Peyer's patch (tissue), 4 donors: ENCODE results near the gene IRF4. TPM values are rescaled to one million over a fixed set of nuclear protein-coding genes. Genes with fewer than 3 reads are reported as not detected.

Experiments used
- DNase-seq, 3 donors: peaks; one replicate each; pipeline ENCODE4 v3.0.0-alpha.2; 2017 to 2019
- H3K27ac ChIP-seq, 4 donors: fragments of 200-600 bp; sonication (generic); one replicate each; pipeline ENCODE4 v1.5.1; 2016 to 2019
- H3K27me3 ChIP-seq, 2 donors: fragments of 200-600 bp; sonication (generic); one replicate each; pipeline ENCODE4 v1.5.1; 2019
- H3K36me3 ChIP-seq, 3 donors: fragments of 200-600 bp; sonication (generic); one replicate each; pipeline ENCODE4 v1.5.1; 2016 to 2019
- H3K4me1 ChIP-seq, 4 donors: fragments of 200-600 bp; sonication (generic); one replicate each; pipeline ENCODE4 v1.5.1; 2016 to 2019
- H3K4me3 ChIP-seq, 4 donors: fragments of 200-600 bp; sonication (generic); 1 replicate in 3 of 4; 2 replicates in 1 of 4; pipeline ENCODE4 v1.5.1; 2016 to 2019; ENCODE audit warnings: mild to moderate bottlenecking in 1 of 4
- H3K9me3 ChIP-seq, 4 donors: fragments of 200-600 bp; sonication (generic); one replicate each; pipeline ENCODE4 v1.5.1; 2016 to 2019; ENCODE audit warnings: mild to moderate bottlenecking in 1 of 4
- POLR2A ChIP-seq, 2 donors: fragments of 450-650 bp; IDR thresholded peaks; one replicate each; pipeline ENCODE4 v1.5.1; 2017; ENCODE audit warnings: antibody characterized with exemption in 2 of 2, mild to moderate bottlenecking in 2 of 2, moderate library complexity in 2 of 2
- total RNA-seq, 4 donors: library from RNA; depleted of rRNA; stranded (reverse); fragments of >200 nt; gene quantifications; one replicate each; pipeline ENCODE4 v1.1.0, GENCODE V29; 2016
- TF ChIP-seq, protein P1 (sequence below), 6 experiments: fragments of 450-650 bp in 4 of 6; fragments of 200-600 bp in 2 of 6; sonication (generic) in 1 of 6; IDR thresholded peaks; one replicate each; pipeline ENCODE4 v1.5.1; 2017 to 2019; ENCODE audit warnings: antibody characterized with exemption in 6 of 6, mild to moderate bottlenecking in 3 of 6, moderate library complexity in 1 of 6

Gene IRF4
- total RNA-seq, 4 donors from 2014 or later = 0.47 to 57.8 (median 6.9) TPM

DNA sequence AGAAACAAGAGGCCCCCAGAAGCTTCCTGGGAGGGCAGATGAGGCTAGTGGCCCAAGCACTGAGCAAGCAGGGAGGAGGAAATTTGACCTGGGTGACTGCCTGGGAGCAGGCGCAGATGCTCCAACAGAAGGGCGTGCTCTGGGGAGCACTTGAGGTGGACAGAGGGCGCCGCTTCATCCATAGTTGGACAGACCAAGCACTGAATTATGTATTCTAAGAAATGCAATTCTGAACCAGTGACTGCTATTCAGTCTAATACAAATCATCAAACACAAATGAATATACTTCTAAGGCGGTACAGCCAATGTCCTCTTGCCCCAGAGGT, 28.7 kb upstream of the IRF4 start:
- H3K9me3 ChIP-seq = peaks cover 0 to 9% (median 0%) of the 10 kb centered on the region in 4 donors
- no peak overlapping the region for H3K4me3 ChIP-seq
- no peaks in the 10 kb centered on the region for H3K27me3 ChIP-seq
- H3K27ac ChIP-seq = no peak overlapping the region
- DNase-seq = no peak
- H3K4me1 ChIP-seq = no peaks in the 10 kb centered on the region
- TF ChIP-seq POLR2A (IDR thresholded peaks at IDR 0.05) = no peak
- TF ChIP-seq, protein P1, sequence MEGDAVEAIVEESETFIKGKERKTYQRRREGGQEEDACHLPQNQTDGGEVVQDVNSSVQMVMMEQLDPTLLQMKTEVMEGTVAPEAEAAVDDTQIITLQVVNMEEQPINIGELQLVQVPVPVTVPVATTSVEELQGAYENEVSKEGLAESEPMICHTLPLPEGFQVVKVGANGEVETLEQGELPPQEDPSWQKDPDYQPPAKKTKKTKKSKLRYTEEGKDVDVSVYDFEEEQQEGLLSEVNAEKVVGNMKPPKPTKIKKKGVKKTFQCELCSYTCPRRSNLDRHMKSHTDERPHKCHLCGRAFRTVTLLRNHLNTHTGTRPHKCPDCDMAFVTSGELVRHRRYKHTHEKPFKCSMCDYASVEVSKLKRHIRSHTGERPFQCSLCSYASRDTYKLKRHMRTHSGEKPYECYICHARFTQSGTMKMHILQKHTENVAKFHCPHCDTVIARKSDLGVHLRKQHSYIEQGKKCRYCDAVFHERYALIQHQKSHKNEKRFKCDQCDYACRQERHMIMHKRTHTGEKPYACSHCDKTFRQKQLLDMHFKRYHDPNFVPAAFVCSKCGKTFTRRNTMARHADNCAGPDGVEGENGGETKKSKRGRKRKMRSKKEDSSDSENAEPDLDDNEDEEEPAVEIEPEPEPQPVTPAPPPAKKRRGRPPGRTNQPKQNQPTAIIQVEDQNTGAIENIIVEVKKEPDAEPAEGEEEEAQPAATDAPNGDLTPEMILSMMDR (IDR thresholded peaks at IDR 0.05) = no peak
- H3K36me3 ChIP-seq = no peaks in the 10 kb centered on the region

DNA sequence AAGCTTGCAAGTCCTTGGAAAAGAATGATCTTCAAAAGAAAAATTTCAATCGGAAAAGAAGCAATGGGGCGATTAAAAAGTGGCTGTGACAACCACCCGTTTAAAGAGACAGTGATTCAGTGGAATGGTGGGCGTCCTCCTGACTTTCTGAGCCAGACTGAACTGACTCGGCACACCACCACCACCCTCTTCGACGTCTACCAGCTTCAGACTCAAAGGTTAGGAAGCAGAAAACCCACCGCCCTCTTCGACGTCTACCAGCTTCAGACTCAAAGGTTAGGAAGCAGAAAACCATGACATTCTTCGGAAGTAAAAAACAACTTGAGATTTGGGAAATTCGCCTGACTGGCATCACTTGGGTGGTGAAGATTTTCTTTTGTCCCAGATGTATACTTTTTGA, 28.3 kb upstream of the IRF4 start:
- Histone ChIP-seq H3K4me1 (no peaks in the 10 kb centered on the region), H3K4me3 (no peak overlapping the region), H3K9me3 (peaks cover 0 to 9% (median 0%) of the 10 kb centered on the region in 4 donors), H3K27ac (no peak overlapping the region), H3K36me3 (no peaks in the 10 kb centered on the region), H3K27me3 (no peaks in the 10 kb centered on the region)
- no peak for DNase-seq
- TF ChIP-seq, protein P1 (IDR thresholded peaks at IDR 0.05) = no peak
- TF ChIP-seq POLR2A (IDR thresholded peaks at IDR 0.05) = no peak

DNA sequence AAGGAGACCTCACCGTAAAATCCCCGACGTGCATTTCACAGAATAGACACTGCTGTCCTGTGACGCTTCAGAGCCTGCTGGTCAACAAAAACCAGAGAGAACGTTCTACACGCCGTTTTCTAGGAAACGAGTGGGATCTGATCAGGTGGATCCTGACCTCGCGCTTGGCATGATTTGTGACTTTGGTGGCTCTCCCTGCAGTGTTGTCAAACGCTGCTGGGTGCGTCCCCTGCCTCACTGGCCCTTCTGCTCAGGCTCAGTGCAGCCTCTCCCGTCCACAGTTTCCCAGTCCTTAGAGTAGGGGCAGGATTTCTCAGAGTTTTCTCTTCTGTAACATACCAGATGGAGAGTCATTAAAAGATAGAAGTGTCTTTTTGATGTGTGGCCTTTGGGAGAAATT, 27.6 kb upstream of the IRF4 start:
- no peak overlapping the region for H3K4me3 ChIP-seq
- no peaks in the 10 kb centered on the region for H3K4me1 ChIP-seq
- peaks cover 0 to 9% (median 0%) of the 10 kb centered on the region in 4 donors for H3K9me3 ChIP-seq
- no peak overlapping the region for H3K27ac ChIP-seq
- no peak for TF ChIP-seq POLR2A (IDR thresholded peaks at IDR 0.05)
- TF ChIP-seq, protein P1 (IDR thresholded peaks at IDR 0.05) = no peak
- DNase-seq = peak in 1 of 3 donors; percentile 40
- no peaks in the 10 kb centered on the region for H3K27me3 ChIP-seq
- no peaks in the 10 kb centered on the region for H3K36me3 ChIP-seq

DNA sequence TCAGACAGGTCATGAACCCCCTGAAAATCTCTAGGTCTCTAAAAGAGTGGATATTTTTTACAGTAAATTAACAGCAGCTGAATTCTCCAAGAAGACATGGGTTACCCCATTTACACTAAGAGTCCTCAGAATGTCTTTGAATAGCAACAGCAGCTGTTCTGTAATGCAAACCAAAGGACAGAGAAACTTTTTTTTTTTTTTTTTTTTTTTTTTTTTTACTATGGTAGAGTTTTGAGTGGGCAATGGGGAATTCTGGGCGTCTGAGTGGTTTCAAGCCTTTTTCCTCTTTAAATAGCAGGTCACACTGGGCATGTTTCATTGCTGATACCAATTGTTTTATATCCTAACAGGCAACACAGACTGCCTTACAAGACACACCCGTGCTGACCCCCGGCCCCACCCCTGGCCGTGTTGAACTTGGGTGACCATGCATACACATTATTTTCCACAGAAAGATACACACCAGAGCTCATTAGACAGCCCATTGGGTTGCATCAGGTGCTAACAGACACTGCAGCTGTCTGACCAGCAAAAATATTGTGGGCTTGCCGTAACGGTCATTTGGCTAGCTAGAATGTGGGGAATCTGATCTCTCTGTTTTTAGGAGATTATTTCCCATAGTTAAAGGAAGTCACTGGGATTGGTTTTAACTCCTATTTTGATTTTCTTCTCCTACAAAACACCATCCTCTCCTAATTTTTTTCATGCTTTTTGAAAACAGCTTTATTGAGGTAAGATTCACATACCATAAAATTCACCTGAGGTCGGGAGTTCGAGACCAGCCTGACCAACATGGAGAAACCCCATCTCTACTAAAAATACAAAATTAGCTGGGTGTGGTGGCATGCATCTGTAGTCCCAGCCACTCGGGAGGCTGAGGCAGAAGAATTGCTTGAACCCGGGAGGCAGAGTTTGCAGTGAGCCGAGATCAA, 26.7 kb upstream of the IRF4 start:
- no peak overlapping the region for H3K27ac ChIP-seq
- peaks cover 0 to 9% (median 0%) of the 10 kb centered on the region in 4 donors for H3K9me3 ChIP-seq
- no peak for TF ChIP-seq POLR2A (IDR thresholded peaks at IDR 0.05)
- TF ChIP-seq, protein P1 (IDR thresholded peaks at IDR 0.05) = no peak
- peak in 1 of 3 donors; percentile 32 for DNase-seq
- H3K36me3 ChIP-seq = no peaks in the 10 kb centered on the region
- no peak overlapping the region for H3K4me3 ChIP-seq
- no peaks in the 10 kb centered on the region for H3K4me1 ChIP-seq
- H3K27me3 ChIP-seq = no peaks in the 10 kb centered on the region

DNA sequence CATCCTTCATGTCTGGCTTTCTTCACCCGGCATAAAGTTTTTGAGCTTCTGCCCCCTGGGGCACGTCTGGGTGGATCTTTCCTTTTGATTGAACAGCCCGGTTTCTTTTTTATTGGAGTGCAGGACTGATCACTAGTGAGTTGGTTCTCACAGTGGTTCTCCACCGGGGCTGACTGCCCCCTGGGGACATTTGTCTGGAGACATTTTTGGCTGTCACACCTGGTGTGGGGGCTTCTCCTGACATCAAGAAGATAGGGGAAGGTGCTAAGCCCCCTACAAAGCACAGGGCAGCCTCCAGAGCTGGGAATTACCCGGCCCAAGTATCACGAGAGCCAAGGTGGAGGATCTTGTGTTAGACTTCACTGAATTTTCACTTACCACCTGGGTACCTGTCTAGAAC, 25.7 kb upstream of the IRF4 start:
- peak in 1 of 3 donors; percentile 40 for DNase-seq
- TF ChIP-seq, protein P1 (IDR thresholded peaks at IDR 0.05) = no peak
- TF ChIP-seq POLR2A (IDR thresholded peaks at IDR 0.05) = no peak
- Histone ChIP-seq H3K27me3 (no peaks in the 10 kb centered on the region), H3K36me3 (no peaks in the 10 kb centered on the region), H3K27ac (no peak overlapping the region), H3K4me3 (no peak overlapping the region), H3K4me1 (no peaks in the 10 kb centered on the region), H3K9me3 (peaks cover 0 to 9% (median 0%) of the 10 kb centered on the region in 4 donors)
